Measurements from ENCODE around the gene FGFBP3. TPM values are rescaled to one million over a fixed set of nuclear protein-coding genes. Genes with fewer than 3 reads are reported as not detected.

Gene FGFBP3
- total and polyA plus RNA-seq, 2 of the 4 experiments (the other 2 are of a cell fraction), result under 0.01 to 0.36 TPM

DNA sequence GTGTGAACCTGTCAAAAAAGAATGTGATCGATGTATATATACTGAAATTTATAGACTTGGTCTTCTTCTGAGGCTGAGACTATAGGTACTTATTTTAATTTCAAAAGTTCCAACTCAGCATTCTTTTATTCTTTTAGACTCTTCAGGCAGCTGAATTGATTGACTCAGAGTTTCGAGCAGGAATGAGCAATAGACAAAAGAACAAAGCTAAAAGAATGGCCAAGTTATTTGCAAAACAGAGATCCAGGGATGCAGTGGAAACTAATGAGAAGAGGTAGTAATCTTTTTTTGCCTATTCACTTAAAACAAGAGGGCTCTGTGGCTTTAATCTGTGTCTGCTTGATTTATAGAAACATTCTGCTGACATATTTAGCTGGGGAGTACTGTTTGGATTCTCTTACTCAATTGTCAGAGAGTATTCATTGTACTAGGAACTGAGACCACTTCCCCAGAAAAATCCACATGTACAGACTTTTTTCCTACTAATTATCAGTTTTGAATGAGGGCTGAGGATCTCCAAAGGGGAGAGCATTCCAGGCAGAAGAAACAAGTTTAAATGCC, 44.4 kb upstream of the FGFBP3 start:
- H2AFZ ChIP-seq (replicated peaks; ENCODE audit: low read length, poor library complexity), result no peak overlapping the region
- H3K56ac ChIP-seq (ENCODE audit: extremely low read depth, insufficient read depth, low read length), result no peak overlapping the region
- DNase-seq (no peak), ATAC-seq (ENCODE audit: low read depth) (no peak)
- H2BK20ac ChIP-seq (ENCODE audit: low read depth, low read length), result no peak overlapping the region
- H3K4me2 ChIP-seq (ENCODE audit: low read depth, low read length), result no peak overlapping the region
- no peak overlapping the region for H4K8ac ChIP-seq (ENCODE audit: low read depth in 2 of 2, low read length in 2 of 2)
- no peak overlapping the region for H2AK9ac ChIP-seq (replicated peaks; ENCODE audit: low read depth, low read length, poor library complexity)
- H2BK5ac ChIP-seq (ENCODE audit: low read depth, low read length, poor library complexity, severe bottlenecking), result no peak overlapping the region
- no TSS peak for BruUV-seq (replicated peaks)
- no peaks in the 10 kb centered on the region for H3K4me1 ChIP-seq (ENCODE audit: control insufficient read depth, insufficient read depth, low read length)
- H4K5ac ChIP-seq (ENCODE audit: low read depth, low read length), result no peak overlapping the region
- peaks cover 27% of the 10 kb centered on the region for H3K36me3 ChIP-seq (ENCODE audit: control insufficient read depth, insufficient read depth, low read length)
- no peaks in the 10 kb centered on the region for H4K20me1 ChIP-seq (ENCODE audit: insufficient read depth, low read length)
- no CpG with 5 or more reads among the region's 2 CpGs for WGBS, 2 experiments (ENCODE audit: extremely low coverage in 2 of 2, insufficient read length in 1 of 2)
- H2BK120ac ChIP-seq (ENCODE audit: low read depth, low read length), result no peak overlapping the region
- H3K18ac ChIP-seq (ENCODE audit: low read depth, low read length), result no peak overlapping the region
- no peaks in the 10 kb centered on the region for H3K27me3 ChIP-seq (ENCODE audit: control insufficient read depth, insufficient read depth, low read length)
- H2AK5ac ChIP-seq (ENCODE audit: low read depth, low read length), result no peak overlapping the region
- H3K14ac ChIP-seq (replicated peaks; ENCODE audit: low read depth, low read length), result no peak overlapping the region
- H3K27ac ChIP-seq (ENCODE audit: insufficient read depth, low read length), result no peak overlapping the region
- no peak overlapping the region for H2BK15ac ChIP-seq (ENCODE audit: low read depth, low read length)
- H4K91ac ChIP-seq (ENCODE audit: insufficient read depth, low read depth, low read length), result no peak overlapping the region
- H3K79me1 ChIP-seq (ENCODE audit: low read depth in 1 of 2, low read length in 2 of 2), result peaks cover 24 to 30% of the 10 kb centered on the region in 2 experiments
- in situ Hi-C loops (cut with MboI; ENCODE audit: low sequenced_read_pairs), result no loop called here
- no peaks in the 10 kb centered on the region for H3K9me1 ChIP-seq (ENCODE audit: insufficient read depth, low read length)
- CTCF ChIA-PET, result interaction anchor here (0.6 kb wide), 1 partner anchor 13 kb away, joined by 3 read pairs; no protein-coding TSS in a partner anchor
- no peaks in the 10 kb centered on the region for H3K9me3 ChIP-seq (ENCODE audit: control insufficient read depth, insufficient read depth, low read length)
- H3K4me3 ChIP-seq (ENCODE audit: insufficient read depth, low read depth, low read length), result no peak overlapping the region
- POLR2A ChIA-PET (ENCODE audit: unreplicated experiment), result no interaction called here
- intact Hi-C loops (cut with micrococcal nuclease), result no loop called here
- TF ChIP-seq RFX5 (IDR thresholded peaks at IDR 0.05; ENCODE audit: low read depth, low read length), result no peak
- TF ChIP-seq FOS (IDR thresholded peaks at IDR 0.05; ENCODE audit: low read depth, low read length), result no peak
- no peak for TF ChIP-seq CHD1 (IDR thresholded peaks at IDR 0.05; ENCODE audit: low read depth, low read length)
- no peak for TF ChIP-seq MXI1 (IDR thresholded peaks at IDR 0.05; ENCODE audit: borderline replicate concordance, low read depth, low read length)
- no peak for TF ChIP-seq RAD21 (IDR thresholded peaks at IDR 0.05; ENCODE audit: low read length)
- no peak for TF ChIP-seq CEBPB (IDR thresholded peaks at IDR 0.05; ENCODE audit: low read depth, low read length)
- no peak for TF ChIP-seq SMC3 (IDR thresholded peaks at IDR 0.05; ENCODE audit: low read depth, low read length)
- TF ChIP-seq MAZ (IDR thresholded peaks at IDR 0.05; ENCODE audit: borderline replicate concordance, low read depth, low read length), result no peak
- TF ChIP-seq BHLHE40 (IDR thresholded peaks at IDR 0.05; ENCODE audit: low read depth, low read length), result no peak
- TF ChIP-seq, protein P1, sequence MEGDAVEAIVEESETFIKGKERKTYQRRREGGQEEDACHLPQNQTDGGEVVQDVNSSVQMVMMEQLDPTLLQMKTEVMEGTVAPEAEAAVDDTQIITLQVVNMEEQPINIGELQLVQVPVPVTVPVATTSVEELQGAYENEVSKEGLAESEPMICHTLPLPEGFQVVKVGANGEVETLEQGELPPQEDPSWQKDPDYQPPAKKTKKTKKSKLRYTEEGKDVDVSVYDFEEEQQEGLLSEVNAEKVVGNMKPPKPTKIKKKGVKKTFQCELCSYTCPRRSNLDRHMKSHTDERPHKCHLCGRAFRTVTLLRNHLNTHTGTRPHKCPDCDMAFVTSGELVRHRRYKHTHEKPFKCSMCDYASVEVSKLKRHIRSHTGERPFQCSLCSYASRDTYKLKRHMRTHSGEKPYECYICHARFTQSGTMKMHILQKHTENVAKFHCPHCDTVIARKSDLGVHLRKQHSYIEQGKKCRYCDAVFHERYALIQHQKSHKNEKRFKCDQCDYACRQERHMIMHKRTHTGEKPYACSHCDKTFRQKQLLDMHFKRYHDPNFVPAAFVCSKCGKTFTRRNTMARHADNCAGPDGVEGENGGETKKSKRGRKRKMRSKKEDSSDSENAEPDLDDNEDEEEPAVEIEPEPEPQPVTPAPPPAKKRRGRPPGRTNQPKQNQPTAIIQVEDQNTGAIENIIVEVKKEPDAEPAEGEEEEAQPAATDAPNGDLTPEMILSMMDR (conservative IDR thresholded peaks at IDR 0.05; ENCODE audit: low read depth, low read length), result no peak
- TF ChIP-seq, protein P2, sequence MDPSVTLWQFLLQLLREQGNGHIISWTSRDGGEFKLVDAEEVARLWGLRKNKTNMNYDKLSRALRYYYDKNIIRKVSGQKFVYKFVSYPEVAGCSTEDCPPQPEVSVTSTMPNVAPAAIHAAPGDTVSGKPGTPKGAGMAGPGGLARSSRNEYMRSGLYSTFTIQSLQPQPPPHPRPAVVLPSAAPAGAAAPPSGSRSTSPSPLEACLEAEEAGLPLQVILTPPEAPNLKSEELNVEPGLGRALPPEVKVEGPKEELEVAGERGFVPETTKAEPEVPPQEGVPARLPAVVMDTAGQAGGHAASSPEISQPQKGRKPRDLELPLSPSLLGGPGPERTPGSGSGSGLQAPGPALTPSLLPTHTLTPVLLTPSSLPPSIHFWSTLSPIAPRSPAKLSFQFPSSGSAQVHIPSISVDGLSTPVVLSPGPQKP (IDR thresholded peaks at IDR 0.05; ENCODE audit: borderline replicate concordance, low read depth, low read length), result no peak
- TF ChIP-seq MAFK (IDR thresholded peaks at IDR 0.05; ENCODE audit: low read depth, low read length), result no peak
- TF ChIP-seq RCOR1 (IDR thresholded peaks at IDR 0.05; ENCODE audit: insufficient replicate concordance, low read length), result no peak
- TF ChIP-seq POLR2A (IDR thresholded peaks at IDR 0.05; ENCODE audit: low read depth, low read length), result no peak
- no peak for TF ChIP-seq NFE2L2 (IDR thresholded peaks at IDR 0.05; ENCODE audit: low read depth, low read length)
- TF ChIP-seq, protein P3, sequence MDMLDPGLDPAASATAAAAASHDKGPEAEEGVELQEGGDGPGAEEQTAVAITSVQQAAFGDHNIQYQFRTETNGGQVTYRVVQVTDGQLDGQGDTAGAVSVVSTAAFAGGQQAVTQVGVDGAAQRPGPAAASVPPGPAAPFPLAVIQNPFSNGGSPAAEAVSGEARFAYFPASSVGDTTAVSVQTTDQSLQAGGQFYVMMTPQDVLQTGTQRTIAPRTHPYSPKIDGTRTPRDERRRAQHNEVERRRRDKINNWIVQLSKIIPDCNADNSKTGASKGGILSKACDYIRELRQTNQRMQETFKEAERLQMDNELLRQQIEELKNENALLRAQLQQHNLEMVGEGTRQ (IDR thresholded peaks at IDR 0.05; ENCODE audit: low read depth, low read length), result no peak
- H3K23ac ChIP-seq (ENCODE audit: low read depth, low read length), result no peak overlapping the region
- no peak overlapping the region for H3K9ac ChIP-seq (ENCODE audit: low read depth, low read length)
- dilution Hi-C loops (cut with HindIII; ENCODE audit: low sequenced_read_pairs, unreplicated experiment), result no loop called here
- no peak overlapping the region for H3K4ac ChIP-seq (ENCODE audit: low read depth, low read length)

Measured in IMR-90 (cell line).